Endothelial cell of umbilical vein (primary cell): ENCODE data around the gene HBG2. TPM values are rescaled to one million over a fixed set of nuclear protein-coding genes. Genes with fewer than 3 reads are reported as not detected.

Experiments used
- BruUV-seq: library from RNA; stranded (reverse); fragments of 400-500 nt; replicated peaks from 2 replicates; lab custom pipeline; 2021; lab: Mats Ljungman, UMichigan
- CTCF ChIA-PET: fragments of 300-600, 350-600 bp; sonication (Branson Sonifier 250); formaldehyde crosslinking; loops from one replicate; lab custom pipeline; 2021; ENCODE audit warnings: antibody characterized with exemption, inconsistent platforms; lab: Charles Lee
- POLR2A ChIA-PET: fragments of 300-600, 350-600 bp; sonication (Branson Sonifier 250); formaldehyde crosslinking; loops from one replicate; lab custom pipeline; 2021; ENCODE audit warnings: antibody characterized with exemption, inconsistent platforms; lab: Charles Lee
- DNase-seq: peaks from one replicate; pipeline ENCODE4 v3.0.0-alpha.2; 2011; ENCODE audit warnings: low read depth, low spot score
- FAIRE-seq: peaks from 2 replicates; lab custom pipeline; 2011; peaks lifted over from hg19 to GRCh38; lab: Jason Lieb, UNC
- H2AFZ ChIP-seq: 2 replicates; pipeline ENCODE4 v1.6.0; 2012; ENCODE audit warnings: low read depth, low read length, control low read depth, inconsistent platforms
- H3K27ac ChIP-seq: 2 replicates; pipeline ENCODE4 v1.5.1; 2011; ENCODE audit warnings: low read depth, mild to moderate bottlenecking, control low read depth, low read length, moderate library complexity; ENCODE audit not compliant: insufficient read depth
- H3K27me3 ChIP-seq, 2 experiments: 2 replicates each; pipeline versions ENCODE4 v1.6.0 to v1.6.1; 2011; ENCODE audit warnings: low read length in 2 of 2, mixed read lengths in 1 of 2; ENCODE audit not compliant: control insufficient read depth in 2 of 2, insufficient read depth in 2 of 2
- H3K36me3 ChIP-seq, 2 experiments: 2 replicates in 1 of 2; 3 replicates in 1 of 2; pipeline ENCODE4 v1.5.1; 2011; ENCODE audit warnings: low read length in 2 of 2, mild to moderate bottlenecking in 1 of 2, moderate library complexity in 1 of 2; ENCODE audit not compliant: control insufficient read depth in 2 of 2, insufficient read depth in 2 of 2; ENCODE audit errors: extremely low read depth in 1 of 2
- H3K4me1 ChIP-seq: 3 replicates; pipeline ENCODE4 v1.5.1; 2011; ENCODE audit warnings: mild to moderate bottlenecking, low read length; ENCODE audit not compliant: control insufficient read depth, insufficient read depth; ENCODE audit errors: extremely low read depth
- H3K4me2 ChIP-seq: 2 replicates; pipeline ENCODE4 v1.6.1; 2011; ENCODE audit warnings: low read length, control low read depth, mixed read lengths; ENCODE audit not compliant: insufficient read depth
- H3K4me3 ChIP-seq, 3 experiments: fragments of 200-600 bp in 1 of 3; sonication (generic), shearing (Covaris generic) in 1 of 3; replicated peaks in 1 of 3; 2 replicates each; pipeline ENCODE4 v1.5.1; 2011 to 2016; ENCODE audit warnings: control low read depth in 3 of 3, low read length in 3 of 3, mild to moderate bottlenecking in 2 of 3, inconsistent platforms in 1 of 3, low read depth in 1 of 3, moderate library complexity in 1 of 3; ENCODE audit not compliant: insufficient read depth in 1 of 3
- H3K79me2 ChIP-seq: 2 replicates; pipeline ENCODE4 v1.6.0; 2012; ENCODE audit warnings: low read length, inconsistent platforms; ENCODE audit not compliant: control insufficient read depth, insufficient read depth
- H3K9ac ChIP-seq: replicated peaks from 2 replicates; pipeline ENCODE3; 2011; ENCODE audit warnings: low read length, control low read depth; ENCODE audit not compliant: insufficient read depth; ENCODE audit errors: extremely low read depth
- H3K9me1 ChIP-seq: replicated peaks from 3 replicates; pipeline ENCODE4 v1.6.0; 2011; ENCODE audit warnings: mild to moderate bottlenecking, low read length; ENCODE audit not compliant: control insufficient read depth, insufficient read depth; ENCODE audit errors: extremely low read depth
- H3K9me3 ChIP-seq: replicated peaks from 2 replicates; pipeline ENCODE4 v1.5.1; 2012; ENCODE audit warnings: low read length, inconsistent platforms; ENCODE audit not compliant: control insufficient read depth, insufficient read depth
- H4K20me1 ChIP-seq: replicated peaks from 2 replicates; pipeline ENCODE3; 2011; ENCODE audit warnings: mild to moderate bottlenecking, low read length; ENCODE audit not compliant: control insufficient read depth, insufficient read depth; ENCODE audit errors: extremely low read depth
- EZH2 ChIP-seq: IDR thresholded peaks from 2 replicates; pipeline ENCODE4 v1.6.1; 2012; ENCODE audit warnings: borderline replicate concordance, low read depth, mild to moderate bottlenecking, moderate library complexity, low read length, inconsistent platforms; ENCODE audit not compliant: severe bottlenecking
- FOS ChIP-seq: IDR thresholded peaks from 2 replicates; pipeline ENCODE4 v1.6.1; 2011; ENCODE audit warnings: mild to moderate bottlenecking, low read length, moderate library complexity, borderline replicate concordance; ENCODE audit not compliant: insufficient read depth
- GATA2 ChIP-seq: IDR thresholded peaks from 2 replicates; pipeline ENCODE4 v1.7.0; 2011; ENCODE audit warnings: low read depth, mild to moderate bottlenecking, moderate library complexity, mixed read lengths, low read length; ENCODE audit not compliant: insufficient read length, insufficient read depth
- POLR2A ChIP-seq: IDR thresholded peaks from 2 replicates; pipeline ENCODE4 v1.6.1; 2012; ENCODE audit warnings: low read depth, mild to moderate bottlenecking, control low read depth, low read length
- POLR2AphosphoS5 ChIP-seq: IDR thresholded peaks from 2 replicates; pipeline ENCODE4 v1.6.1; 2012; ENCODE audit warnings: low read depth, mild to moderate bottlenecking, control low read depth, low read length, moderate library complexity; ENCODE audit not compliant: insufficient read depth
- dilution Hi-C: fragments of 300-500 bp; cut with MboI; formaldehyde crosslinking; loops from one replicate; pipeline ENCODE4 v1.15.0; 2019; ENCODE audit warnings: low sequenced_read_pairs; ENCODE audit not compliant: extremely low pct_ligation_motif_present
- intact Hi-C: fragments of 100-400 bp; cut with micrococcal nuclease; formaldehyde crosslinking; loops from one replicate; pipeline ENCODE4 v1.10.0; 2022
- polyA plus RNA-seq, 4 experiments: library from polyadenylated mRNA; depleted of rRNA in 3 of 4; stranded (reverse) in 3 of 4; unstranded in 1 of 4; fragments of >200 nt; gene quantifications; 2 replicates each; pipeline versions ENCODE4 v1.2.1 to v1.2.3, GENCODE V29; 2011 to 2012; ENCODE audit warnings: missing spikeins in 1 of 4
- total RNA-seq: library from RNA; stranded (reverse); gene quantifications from 2 replicates; pipeline ENCODE4 v1.2.3, GENCODE V29; 2021
- TF ChIP-seq, protein P1 (sequence below), 2 donors: IDR thresholded peaks; 1 replicate in 1 of 2; 2 replicates in 1 of 2; pipeline ENCODE4 v1.5.1; 2011; ENCODE audit warnings: low read length in 2 of 2, mild to moderate bottlenecking in 2 of 2, moderate library complexity in 2 of 2, control low read depth in 1 of 2, inconsistent platforms in 1 of 2, low read depth in 1 of 2; ENCODE audit not compliant: insufficient read depth in 1 of 2; ENCODE audit errors: extremely low read depth in 1 of 2
- TF ChIP-seq, protein P2 (sequence below): IDR thresholded peaks from 2 replicates; pipeline ENCODE4 v1.6.1; 2011; ENCODE audit not compliant: insufficient read depth, insufficient read length

The HBG2 gene
- total and polyA plus RNA-seq, 2 donors (not counting 3 experiments of a cell fraction or from before 2014, with no cell fraction given) = 1.2 TPM; not detected in 1

DNA sequence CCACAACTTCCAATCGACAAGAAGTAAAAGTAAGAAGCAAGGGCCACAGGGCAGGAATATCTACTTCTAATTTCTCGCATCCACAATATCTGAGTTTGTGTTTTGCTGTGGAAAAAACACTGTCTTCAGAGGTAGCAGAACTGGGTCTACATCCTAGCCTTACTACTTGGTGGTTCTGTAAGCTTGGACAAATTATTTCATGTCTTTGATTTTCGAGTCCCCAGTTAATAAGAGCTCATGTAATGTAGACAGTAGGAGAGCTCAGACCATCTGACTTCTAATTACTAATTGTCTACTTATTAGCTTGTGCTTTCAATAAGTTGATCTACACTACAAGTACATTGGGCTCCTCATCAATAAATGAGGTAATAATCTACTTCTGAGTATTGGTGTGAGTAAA, 28.5 kb upstream of the HBG2 start:
- CTCF ChIA-PET = no interaction called here
- no peaks in the 10 kb centered on the region for H3K27me3 ChIP-seq
- no TSS peak for BruUV-seq
- H3K36me3 ChIP-seq = no peaks in the 10 kb centered on the region
- H3K9ac ChIP-seq = no peak overlapping the region
- TF ChIP-seq, protein P1, sequence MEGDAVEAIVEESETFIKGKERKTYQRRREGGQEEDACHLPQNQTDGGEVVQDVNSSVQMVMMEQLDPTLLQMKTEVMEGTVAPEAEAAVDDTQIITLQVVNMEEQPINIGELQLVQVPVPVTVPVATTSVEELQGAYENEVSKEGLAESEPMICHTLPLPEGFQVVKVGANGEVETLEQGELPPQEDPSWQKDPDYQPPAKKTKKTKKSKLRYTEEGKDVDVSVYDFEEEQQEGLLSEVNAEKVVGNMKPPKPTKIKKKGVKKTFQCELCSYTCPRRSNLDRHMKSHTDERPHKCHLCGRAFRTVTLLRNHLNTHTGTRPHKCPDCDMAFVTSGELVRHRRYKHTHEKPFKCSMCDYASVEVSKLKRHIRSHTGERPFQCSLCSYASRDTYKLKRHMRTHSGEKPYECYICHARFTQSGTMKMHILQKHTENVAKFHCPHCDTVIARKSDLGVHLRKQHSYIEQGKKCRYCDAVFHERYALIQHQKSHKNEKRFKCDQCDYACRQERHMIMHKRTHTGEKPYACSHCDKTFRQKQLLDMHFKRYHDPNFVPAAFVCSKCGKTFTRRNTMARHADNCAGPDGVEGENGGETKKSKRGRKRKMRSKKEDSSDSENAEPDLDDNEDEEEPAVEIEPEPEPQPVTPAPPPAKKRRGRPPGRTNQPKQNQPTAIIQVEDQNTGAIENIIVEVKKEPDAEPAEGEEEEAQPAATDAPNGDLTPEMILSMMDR (IDR thresholded peaks at IDR 0.05; ENCODE audit: extremely low read depth in 1 of 2, insufficient read depth in 1 of 2, low read depth in 1 of 2, low read length in 2 of 2) = no peak
- TF ChIP-seq EZH2 = no peak
- TF ChIP-seq, protein P2, sequence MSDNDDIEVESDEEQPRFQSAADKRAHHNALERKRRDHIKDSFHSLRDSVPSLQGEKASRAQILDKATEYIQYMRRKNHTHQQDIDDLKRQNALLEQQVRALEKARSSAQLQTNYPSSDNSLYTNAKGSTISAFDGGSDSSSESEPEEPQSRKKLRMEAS = no peak
- no peak for TF ChIP-seq FOS
- no peak for TF ChIP-seq POLR2A
- TF ChIP-seq POLR2AphosphoS5 = no peak
- TF ChIP-seq GATA2 = no peak
- no peaks in the 10 kb centered on the region for H4K20me1 ChIP-seq
- H3K79me2 ChIP-seq = no peaks in the 10 kb centered on the region
- dilution Hi-C loops (no loop called here), intact Hi-C loops (no loop called here)
- no peak overlapping the region for H3K4me3 ChIP-seq
- H3K27ac ChIP-seq = no peak overlapping the region
- H3K4me2 ChIP-seq = no peak overlapping the region
- no peaks in the 10 kb centered on the region for H3K9me3 ChIP-seq
- H2AFZ ChIP-seq = no peak overlapping the region
- FAIRE-seq = no peak
- no peak for DNase-seq
- H3K4me1 ChIP-seq = peaks cover 11% of the 10 kb centered on the region
- POLR2A ChIA-PET = no interaction called here
- H3K9me1 ChIP-seq = no peaks in the 10 kb centered on the region
